ENCODE data around the gene SEMA5A.

DNA sequence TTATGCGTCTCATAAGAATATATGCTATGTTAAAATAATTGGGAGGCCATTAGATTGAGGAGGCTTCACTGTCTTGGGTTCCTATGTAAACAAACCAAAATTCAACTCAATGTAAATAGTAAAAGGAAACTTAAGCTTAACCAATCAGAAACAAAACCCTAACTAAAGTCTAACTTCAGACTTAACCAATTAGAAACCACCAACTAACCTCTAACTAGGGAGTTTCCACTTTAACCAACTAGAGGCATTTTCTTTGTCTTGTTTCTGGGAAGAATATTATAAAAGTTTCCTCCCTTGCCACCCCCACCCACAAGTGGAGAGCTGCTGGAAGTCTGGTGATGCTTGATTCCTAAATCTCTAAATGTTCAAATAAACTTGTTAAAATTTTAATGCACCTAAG is 214.5 kb downstream of the SEMA5A start:
- TF ChIP-seq, protein P1, sequence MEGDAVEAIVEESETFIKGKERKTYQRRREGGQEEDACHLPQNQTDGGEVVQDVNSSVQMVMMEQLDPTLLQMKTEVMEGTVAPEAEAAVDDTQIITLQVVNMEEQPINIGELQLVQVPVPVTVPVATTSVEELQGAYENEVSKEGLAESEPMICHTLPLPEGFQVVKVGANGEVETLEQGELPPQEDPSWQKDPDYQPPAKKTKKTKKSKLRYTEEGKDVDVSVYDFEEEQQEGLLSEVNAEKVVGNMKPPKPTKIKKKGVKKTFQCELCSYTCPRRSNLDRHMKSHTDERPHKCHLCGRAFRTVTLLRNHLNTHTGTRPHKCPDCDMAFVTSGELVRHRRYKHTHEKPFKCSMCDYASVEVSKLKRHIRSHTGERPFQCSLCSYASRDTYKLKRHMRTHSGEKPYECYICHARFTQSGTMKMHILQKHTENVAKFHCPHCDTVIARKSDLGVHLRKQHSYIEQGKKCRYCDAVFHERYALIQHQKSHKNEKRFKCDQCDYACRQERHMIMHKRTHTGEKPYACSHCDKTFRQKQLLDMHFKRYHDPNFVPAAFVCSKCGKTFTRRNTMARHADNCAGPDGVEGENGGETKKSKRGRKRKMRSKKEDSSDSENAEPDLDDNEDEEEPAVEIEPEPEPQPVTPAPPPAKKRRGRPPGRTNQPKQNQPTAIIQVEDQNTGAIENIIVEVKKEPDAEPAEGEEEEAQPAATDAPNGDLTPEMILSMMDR (IDR thresholded peaks at IDR 0.05) = no peak
- TF ChIP-seq, protein P2, sequence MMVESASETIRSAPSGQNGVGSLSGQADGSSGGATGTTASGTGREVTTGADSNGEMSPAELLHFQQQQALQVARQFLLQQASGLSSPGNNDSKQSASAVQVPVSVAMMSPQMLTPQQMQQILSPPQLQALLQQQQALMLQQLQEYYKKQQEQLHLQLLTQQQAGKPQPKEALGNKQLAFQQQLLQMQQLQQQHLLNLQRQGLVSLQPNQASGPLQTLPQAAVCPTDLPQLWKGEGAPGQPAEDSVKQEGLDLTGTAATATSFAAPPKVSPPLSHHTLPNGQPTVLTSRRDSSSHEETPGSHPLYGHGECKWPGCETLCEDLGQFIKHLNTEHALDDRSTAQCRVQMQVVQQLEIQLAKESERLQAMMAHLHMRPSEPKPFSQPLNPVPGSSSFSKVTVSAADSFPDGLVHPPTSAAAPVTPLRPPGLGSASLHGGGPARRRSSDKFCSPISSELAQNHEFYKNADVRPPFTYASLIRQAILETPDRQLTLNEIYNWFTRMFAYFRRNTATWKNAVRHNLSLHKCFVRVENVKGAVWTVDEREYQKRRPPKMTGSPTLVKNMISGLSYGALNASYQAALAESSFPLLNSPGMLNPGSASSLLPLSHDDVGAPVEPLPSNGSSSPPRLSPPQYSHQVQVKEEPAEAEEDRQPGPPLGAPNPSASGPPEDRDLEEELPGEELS (CRISPR knock-in tag; IDR thresholded peaks at IDR 0.05) = no peak
- TF ChIP-seq CBFB (CRISPR knock-in tag; IDR thresholded peaks at IDR 0.05; ENCODE audit: low read depth) (no peak), NFYB (CRISPR knock-in tag; conservative IDR thresholded peaks at IDR 0.05; ENCODE audit: low read depth) (no peak), NR1H2 (CRISPR knock-in tag; IDR thresholded peaks at IDR 0.05) (no peak), TEAD4 (CRISPR knock-in tag; IDR thresholded peaks at IDR 0.05) (no peak), SP1 (CRISPR knock-in tag; conservative IDR thresholded peaks at IDR 0.05) (no peak), ESRRA (CRISPR knock-in tag; IDR thresholded peaks at IDR 0.05; ENCODE audit: borderline replicate concordance) (no peak)
- TF ChIP-seq, protein P3, sequence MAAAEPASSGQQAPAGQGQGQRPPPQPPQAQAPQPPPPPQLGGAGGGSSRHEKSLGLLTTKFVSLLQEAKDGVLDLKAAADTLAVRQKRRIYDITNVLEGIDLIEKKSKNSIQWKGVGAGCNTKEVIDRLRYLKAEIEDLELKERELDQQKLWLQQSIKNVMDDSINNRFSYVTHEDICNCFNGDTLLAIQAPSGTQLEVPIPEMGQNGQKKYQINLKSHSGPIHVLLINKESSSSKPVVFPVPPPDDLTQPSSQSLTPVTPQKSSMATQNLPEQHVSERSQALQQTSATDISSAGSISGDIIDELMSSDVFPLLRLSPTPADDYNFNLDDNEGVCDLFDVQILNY (CRISPR knock-in tag; IDR thresholded peaks at IDR 0.05) = no peak
- TF ChIP-seq, protein P4, sequence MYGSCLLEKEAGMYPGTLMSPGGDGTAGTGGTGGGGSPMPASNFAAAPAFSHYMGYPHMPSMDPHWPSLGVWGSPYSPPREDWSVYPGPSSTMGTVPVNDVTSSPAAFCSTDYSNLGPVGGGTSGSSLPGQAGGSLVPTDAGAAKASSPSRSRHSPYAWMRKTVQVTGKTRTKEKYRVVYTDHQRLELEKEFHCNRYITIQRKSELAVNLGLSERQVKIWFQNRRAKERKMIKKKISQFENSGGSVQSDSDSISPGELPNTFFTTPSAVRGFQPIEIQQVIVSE (CRISPR knock-in tag; IDR thresholded peaks at IDR 0.05; ENCODE audit: borderline replicate concordance) = no peak
- TF ChIP-seq, protein P5, sequence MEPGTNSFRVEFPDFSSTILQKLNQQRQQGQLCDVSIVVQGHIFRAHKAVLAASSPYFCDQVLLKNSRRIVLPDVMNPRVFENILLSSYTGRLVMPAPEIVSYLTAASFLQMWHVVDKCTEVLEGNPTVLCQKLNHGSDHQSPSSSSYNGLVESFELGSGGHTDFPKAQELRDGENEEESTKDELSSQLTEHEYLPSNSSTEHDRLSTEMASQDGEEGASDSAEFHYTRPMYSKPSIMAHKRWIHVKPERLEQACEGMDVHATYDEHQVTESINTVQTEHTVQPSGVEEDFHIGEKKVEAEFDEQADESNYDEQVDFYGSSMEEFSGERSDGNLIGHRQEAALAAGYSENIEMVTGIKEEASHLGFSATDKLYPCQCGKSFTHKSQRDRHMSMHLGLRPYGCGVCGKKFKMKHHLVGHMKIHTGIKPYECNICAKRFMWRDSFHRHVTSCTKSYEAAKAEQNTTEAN (CRISPR knock-in tag; IDR thresholded peaks at IDR 0.05) = no peak
- TF ChIP-seq, protein P6, sequence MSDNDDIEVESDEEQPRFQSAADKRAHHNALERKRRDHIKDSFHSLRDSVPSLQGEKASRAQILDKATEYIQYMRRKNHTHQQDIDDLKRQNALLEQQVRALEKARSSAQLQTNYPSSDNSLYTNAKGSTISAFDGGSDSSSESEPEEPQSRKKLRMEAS (CRISPR knock-in tag; IDR thresholded peaks at IDR 0.05) = no peak
- TF ChIP-seq, protein P7, sequence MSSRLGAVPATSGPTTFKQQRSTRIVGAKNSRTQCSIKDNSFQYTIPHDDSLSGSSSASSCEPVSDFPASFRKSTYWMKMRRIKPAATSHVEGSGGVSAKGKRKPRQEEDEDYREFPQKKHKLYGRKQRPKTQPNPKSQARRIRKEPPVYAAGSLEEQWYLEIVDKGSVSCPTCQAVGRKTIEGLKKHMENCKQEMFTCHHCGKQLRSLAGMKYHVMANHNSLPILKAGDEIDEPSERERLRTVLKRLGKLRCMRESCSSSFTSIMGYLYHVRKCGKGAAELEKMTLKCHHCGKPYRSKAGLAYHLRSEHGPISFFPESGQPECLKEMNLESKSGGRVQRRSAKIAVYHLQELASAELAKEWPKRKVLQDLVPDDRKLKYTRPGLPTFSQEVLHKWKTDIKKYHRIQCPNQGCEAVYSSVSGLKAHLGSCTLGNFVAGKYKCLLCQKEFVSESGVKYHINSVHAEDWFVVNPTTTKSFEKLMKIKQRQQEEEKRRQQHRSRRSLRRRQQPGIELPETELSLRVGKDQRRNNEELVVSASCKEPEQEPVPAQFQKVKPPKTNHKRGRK (CRISPR knock-in tag; IDR thresholded peaks at IDR 0.05; ENCODE audit: borderline replicate concordance) = no peak

Data from WTC11 (cell line).